Upper lobe of left lung (tissue), 4 donors: ENCODE results near the gene MCTP1.

ENCODE experiments used
- EP300 ChIP-seq, 4 donors: sonication (generic); formaldehyde crosslinking; IDR thresholded peaks; one replicate each; pipeline ENCODE4 v1.5.1; 2017; ENCODE audit warnings: antibody characterized with exemption in 4 of 4, control low read depth in 2 of 4
- POLR2A ChIP-seq, 4 donors: fragments of 450-650 bp; IDR thresholded peaks; one replicate each; pipeline ENCODE4 v1.5.1; 2016 to 2017; ENCODE audit warnings: antibody characterized with exemption in 4 of 4, mild to moderate bottlenecking in 2 of 4
- POLR2AphosphoS5 ChIP-seq, 2 donors: sonication (generic); formaldehyde crosslinking; IDR thresholded peaks; one replicate each; pipeline ENCODE4 v1.5.1; 2017; ENCODE audit warnings: antibody characterized with exemption in 2 of 2
- TF ChIP-seq, protein P1 (sequence below), 6 experiments: fragments of 450-650 bp in 4 of 6; fragments of 200-600 bp in 2 of 6; sonication (generic) in 2 of 6; IDR thresholded peaks; one replicate each; pipeline ENCODE4 v1.5.1; 2016 to 2019; ENCODE audit warnings: antibody characterized with exemption in 6 of 6

DNA sequence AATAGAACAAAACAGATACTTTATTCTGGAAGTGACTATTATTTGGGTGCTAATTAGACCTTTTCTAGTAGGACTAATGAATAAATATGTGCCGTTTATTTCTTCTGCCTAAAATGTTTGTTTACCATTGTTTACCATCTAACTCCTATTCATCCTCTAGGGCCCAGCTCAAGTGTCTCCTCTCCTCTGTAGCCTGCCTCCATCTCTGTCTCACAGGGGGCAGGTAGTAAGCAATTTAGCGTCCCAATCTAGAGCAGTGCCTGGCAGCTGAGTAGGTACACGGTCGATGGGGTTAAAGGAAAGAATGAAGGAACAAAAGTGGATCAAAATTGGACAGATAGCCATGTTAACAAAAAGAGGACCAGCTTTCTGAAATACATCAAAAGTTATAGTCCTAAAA lies 435.6 kb downstream of the MCTP1 start:
- TF ChIP-seq EP300 (IDR thresholded peaks at IDR 0.05) = no peak
- TF ChIP-seq, protein P1, sequence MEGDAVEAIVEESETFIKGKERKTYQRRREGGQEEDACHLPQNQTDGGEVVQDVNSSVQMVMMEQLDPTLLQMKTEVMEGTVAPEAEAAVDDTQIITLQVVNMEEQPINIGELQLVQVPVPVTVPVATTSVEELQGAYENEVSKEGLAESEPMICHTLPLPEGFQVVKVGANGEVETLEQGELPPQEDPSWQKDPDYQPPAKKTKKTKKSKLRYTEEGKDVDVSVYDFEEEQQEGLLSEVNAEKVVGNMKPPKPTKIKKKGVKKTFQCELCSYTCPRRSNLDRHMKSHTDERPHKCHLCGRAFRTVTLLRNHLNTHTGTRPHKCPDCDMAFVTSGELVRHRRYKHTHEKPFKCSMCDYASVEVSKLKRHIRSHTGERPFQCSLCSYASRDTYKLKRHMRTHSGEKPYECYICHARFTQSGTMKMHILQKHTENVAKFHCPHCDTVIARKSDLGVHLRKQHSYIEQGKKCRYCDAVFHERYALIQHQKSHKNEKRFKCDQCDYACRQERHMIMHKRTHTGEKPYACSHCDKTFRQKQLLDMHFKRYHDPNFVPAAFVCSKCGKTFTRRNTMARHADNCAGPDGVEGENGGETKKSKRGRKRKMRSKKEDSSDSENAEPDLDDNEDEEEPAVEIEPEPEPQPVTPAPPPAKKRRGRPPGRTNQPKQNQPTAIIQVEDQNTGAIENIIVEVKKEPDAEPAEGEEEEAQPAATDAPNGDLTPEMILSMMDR (IDR thresholded peaks at IDR 0.05) = no peak
- no peak for TF ChIP-seq POLR2AphosphoS5 (IDR thresholded peaks at IDR 0.05)
- TF ChIP-seq POLR2A (IDR thresholded peaks at IDR 0.05) = no peak
